GM21447 (cell line): ENCODE results near the gene ERLEC1.
"Not testable (repeated sequence)": the region's sequence is repeated elsewhere in the genome, so short reads cannot be mapped to it uniquely, and the experiment has no call there.

Experiments
- ATAC-seq: cut with Tn5 transposase; IDR thresholded peaks from one replicate; pipeline ENCODE4 v1.9.1; 2021; ENCODE audit not compliant: unreplicated experiment

Gene ERLEC1

GRCh38 chr2:53782676-53783075 lies 4.2 kb upstream of the ERLEC1 start:
- no peak for ATAC-seq

- no peak for ATAC-seq
Observed at GRCh38 chr2:53784436-53784835, 2.4 kb upstream of the ERLEC1 start.

- no peak for ATAC-seq
Observed at GRCh38 chr2:53785366-53785765, 1.5 kb upstream of the ERLEC1 start.

- peak; percentile 21 for ATAC-seq
Observed at GRCh38 chr2:53786352-53786704, 516 bp upstream of the ERLEC1 start.

- ATAC-seq, result peak; percentile 10
Observed at GRCh38 chr2:53787614-53788289, 908 bp downstream of the ERLEC1 start.

- ATAC-seq, result no peak
Observed at GRCh38 chr2:53793261-53793660, 6.4 kb downstream of the ERLEC1 start.

GRCh38 chr2:53793821-53794220 lies 7.0 kb downstream of the ERLEC1 start:
- ATAC-seq, result no peak

GRCh38 chr2:53801547-53801946 lies 14.7 kb downstream of the ERLEC1 start:
- no peak for ATAC-seq

GRCh38 chr2:53802617-53803151 lies 15.8 kb downstream of the ERLEC1 start:
- no peak for ATAC-seq

GRCh38 chr2:53811601-53812000 lies 24.8 kb downstream of the ERLEC1 start:
- ATAC-seq, result no peak

- ATAC-seq, result no peak
Observed at GRCh38 chr2:53813151-53813550, 26.3 kb downstream of the ERLEC1 start.

GRCh38 chr2:53818854-53819435 lies 32.1 kb downstream of the ERLEC1 start:
- ATAC-seq, result no peak

GRCh38 chr2:53819634-53820033 lies 32.8 kb downstream of the ERLEC1 start:
- ATAC-seq, result no peak

GRCh38 chr2:53820048-53820447 lies 33.2 kb downstream of the ERLEC1 start:
- no peak for ATAC-seq

GRCh38 chr2:53820711-53821110 lies 33.9 kb downstream of the ERLEC1 start:
- no peak for ATAC-seq

GRCh38 chr2:53821810-53822209 lies 35.0 kb downstream of the ERLEC1 start:
- ATAC-seq, result no peak

GRCh38 chr2:53823639-53824038 lies 36.8 kb downstream of the ERLEC1 start:
- ATAC-seq, result not testable (repeated sequence)

- ATAC-seq, result no peak
Observed at GRCh38 chr2:53826030-53826410, 39.2 kb downstream of the ERLEC1 start.

GRCh38 chr2:53826587-53827397 lies 39.9 kb downstream of the ERLEC1 start:
- no peak for ATAC-seq

GRCh38 chr2:53827398-53828175 lies 40.7 kb downstream of the ERLEC1 start:
- ATAC-seq, result no peak

- ATAC-seq, result no peak
Observed at GRCh38 chr2:53828331-53828730, 41.5 kb downstream of the ERLEC1 start.
